DMS114 treated with DMSO at 0.1 percent for 48 hours (cell line): ENCODE data around the gene HIPK2.

ENCODE experiments used
- DNase-seq: peaks from one replicate; lab custom pipeline; 2025; ENCODE audit not compliant: unreplicated experiment; lab: John Stamatoyannopoulos, UW

The HIPK2 gene

DNA sequence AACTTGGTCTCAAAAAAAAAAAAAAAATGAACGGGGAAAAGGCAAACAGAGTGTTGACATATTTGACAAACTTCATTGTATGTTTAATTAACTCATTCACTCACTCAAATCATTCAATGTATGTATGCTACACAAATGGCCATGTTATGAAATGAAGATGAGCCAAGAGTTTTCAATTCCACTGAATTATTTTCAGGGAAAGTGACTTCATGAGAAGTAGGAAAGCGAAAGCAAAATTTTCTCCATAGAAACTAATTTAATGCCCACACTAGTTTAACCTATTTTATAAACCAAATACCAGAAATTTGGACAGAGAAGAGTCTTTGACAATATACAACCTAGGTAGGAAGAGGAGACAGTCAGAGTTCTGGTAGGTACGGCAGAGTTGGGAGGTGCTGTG is 119.5 kb downstream of the HIPK2 start:
- no peak for DNase-seq

DNA sequence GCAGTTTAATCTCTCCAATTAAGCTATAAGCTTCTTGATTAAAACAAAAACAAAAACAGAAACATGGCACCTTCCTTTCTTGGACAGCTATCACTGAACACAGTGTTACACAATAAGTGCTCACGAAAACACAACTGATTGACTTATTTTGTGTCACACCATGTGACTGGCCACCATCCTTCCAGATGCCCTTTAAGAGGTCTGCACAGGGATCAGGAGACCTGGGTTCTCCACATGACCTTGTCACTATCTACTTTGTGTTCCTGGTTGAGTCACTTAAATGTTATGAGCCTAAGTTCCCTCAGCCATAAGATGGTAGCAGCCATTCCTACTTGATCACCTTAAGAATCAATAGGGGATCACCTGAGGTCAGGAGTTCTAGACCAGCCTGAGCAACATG is 120.1 kb downstream of the HIPK2 start:
- DNase-seq = no peak

DNA sequence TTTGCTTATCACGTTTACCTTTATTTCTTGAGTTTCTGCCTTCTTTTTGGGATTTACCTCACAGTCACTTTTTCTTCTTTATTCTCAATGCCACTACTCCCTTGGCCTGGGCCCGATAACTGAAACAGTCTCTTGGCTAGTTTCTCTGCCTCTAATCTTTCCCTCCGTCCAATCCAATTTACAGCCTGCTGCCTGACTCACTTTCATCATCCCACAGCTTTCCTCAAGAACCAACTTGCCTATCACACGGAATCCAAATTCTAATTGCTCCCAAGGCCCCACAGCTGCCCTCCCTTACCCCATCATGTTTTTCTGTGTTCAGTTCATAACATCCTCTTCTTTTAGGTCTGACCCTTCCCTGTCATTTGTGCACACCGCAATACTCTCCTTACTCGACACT is 121.4 kb downstream of the HIPK2 start:
- DNase-seq = no peak

DNA sequence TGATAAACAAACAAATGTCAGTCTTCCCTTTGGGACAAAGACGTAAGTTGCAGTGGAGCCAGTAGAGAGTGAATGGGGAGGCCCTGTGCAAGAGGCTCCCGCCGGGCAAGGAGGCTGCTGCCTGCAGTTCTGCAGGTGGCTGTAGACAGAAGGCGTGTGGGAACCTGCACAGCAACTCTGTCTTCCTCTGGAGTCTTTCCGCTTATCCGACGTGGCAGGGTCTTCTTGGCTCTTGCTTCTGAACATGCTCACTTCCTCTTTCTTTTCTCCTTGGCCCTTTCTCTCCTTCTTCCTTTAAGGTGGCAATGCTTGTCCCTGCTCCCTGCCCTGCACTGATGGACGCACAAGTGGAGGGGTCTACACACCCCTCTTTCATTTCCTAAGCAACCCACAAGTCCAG is 122.5 kb downstream of the HIPK2 start:
- no peak for DNase-seq

DNA sequence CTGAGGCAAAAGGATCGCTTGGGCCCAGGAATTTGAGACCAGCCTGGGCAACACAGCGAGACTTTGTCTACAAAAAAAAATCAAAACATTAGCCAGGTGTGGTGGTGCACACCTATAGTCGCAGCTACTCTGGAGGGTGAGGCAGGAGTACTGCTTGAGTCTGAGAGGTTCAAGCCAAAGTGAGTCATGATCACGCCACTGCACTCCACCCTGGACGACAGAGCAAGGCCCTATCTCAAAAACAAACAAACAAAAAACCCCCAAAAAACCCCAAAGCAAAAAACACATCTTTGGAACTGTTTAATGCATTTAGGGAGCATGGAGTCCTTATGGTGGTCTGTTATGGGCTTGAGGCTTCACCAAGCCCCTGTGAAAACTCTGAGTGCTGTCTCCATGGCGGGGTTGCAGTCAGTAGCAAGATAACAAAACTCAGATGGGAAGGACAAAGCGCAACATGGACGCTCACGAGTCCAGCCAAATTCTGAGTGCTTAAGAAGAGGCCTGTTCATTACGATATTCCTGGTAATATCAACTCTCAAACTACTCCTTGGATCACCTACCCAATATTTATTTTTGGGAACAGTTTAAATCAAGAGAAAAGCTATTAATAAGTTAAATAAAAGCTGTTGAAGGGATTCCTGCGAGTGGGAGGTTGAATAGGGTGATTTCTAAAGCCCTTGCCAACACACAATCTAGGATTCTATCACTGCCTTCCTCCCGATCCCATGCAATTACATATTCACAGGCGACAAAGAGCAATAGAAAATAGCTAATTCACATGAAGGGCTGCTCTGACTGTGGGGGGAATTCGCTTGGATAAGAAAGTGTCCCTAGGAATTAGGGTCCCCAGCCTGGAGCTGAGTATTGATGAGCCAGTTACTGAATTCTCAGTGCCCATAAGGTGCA is 123.3 kb downstream of the HIPK2 start:
- no peak for DNase-seq

DNA sequence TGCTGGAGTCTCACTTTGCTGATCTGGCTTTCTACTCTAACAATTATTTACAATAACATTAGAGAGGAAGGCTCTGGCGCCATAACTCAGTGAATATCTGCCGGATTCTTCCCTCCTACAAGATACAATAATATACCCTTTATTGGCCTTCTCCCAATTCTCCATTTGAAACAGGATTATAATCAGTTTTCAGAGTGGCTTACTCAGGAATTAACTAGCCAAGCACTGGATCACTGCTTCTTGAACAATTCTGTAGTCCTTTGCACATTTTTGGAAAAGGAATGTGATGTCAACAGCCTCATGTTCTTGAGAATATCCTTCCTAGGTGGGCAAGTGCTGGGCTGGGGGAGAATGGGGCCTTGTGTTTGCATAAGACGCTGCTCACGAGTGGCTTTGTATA is 125.9 kb downstream of the HIPK2 start:
- no peak for DNase-seq

DNA sequence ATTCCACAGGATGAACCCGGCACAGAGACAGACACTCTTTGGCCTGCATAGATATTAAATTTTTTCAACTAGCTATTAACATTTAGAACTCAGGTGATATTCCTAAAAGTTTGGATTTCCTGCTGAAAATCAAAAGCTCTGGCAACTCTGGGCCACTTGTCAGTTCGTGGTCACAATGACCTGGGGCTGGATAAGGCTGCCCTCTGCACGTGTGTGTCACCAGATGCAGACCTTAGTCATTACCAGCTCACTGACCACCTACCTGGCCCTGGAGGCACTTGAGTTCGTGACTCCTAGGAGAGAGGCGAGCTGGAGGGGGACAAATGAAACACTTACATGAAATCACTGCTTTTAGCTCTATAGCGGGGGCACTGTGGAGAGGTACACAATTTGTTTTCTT is 126.5 kb downstream of the HIPK2 start:
- DNase-seq = no peak

DNA sequence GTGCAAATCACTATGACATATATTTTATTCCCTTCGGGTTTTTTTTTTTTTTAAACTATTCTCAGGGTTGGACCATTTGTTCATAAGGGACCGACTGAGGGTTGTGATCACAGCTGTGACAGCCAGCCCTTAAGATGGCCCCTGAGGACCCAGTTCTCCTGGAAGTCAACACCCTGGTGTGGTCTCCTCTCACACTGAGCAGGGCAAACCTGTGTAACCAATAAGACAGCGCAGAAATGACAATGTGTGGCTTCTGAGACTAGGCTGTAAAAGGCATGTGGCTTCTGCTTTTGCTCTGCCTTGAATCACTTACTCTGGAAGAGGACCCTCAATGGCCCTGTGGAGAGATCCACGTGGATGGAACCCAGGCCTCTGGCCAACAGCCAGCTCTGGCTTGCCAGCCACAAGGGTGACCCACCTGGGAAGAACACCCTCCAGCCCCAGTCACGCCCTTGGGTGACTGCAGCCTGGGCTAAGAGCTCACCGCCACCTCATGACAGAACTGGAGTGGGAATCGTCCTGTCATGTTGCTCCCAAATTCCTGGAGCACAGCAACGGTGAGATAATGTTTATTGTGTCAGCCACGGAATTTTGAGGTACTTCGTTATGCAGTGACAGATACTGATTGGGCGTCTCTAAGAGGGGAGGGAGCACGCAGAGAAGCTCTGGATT is 127.2 kb downstream of the HIPK2 start:
- no peak for DNase-seq

DNA sequence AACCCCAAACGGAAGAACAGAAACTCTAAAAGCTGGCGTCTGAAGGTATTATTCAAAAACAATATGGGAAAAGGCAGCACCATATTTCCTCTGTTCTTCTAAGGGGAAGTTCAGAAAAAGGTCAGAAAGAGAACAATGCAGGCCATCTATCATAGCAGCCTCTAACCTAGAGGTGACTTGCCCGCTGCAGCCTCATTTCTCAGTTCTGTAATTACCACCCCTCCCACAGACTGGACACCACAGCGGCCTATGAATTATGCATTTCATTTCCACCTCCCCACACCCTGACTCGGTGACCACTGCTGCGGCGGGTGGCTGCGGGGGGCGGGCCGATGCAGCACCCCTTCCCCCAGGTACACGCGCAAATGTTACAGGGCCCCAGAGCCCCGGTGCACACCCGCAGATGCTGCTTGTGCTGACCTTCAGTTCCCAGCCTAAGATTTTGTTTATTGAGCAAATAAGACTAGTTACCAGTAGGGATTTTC is 128.8 kb downstream of the HIPK2 start:
- DNase-seq = no peak

DNA sequence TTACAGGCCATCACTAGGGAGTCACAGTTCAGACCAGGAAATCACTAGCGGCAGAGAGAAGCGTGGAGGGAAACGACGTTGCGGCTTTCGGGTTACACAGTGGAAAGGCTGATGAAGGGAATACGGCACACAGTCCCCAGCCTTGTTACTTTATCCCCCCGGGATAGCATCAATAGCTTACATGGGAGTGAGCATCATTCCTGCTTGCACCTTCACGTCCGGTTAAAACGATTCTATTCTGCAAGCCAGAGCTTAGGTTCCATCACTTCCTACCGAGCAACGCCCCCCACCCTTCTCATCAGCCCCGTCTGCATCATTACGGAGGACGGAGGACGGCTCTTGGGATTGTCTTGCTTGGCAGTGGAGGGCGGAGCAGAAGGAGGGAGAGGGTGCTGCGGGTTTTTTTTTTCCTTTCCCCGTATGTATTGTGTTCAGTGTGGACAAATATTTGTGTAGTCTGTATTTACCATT is 129.4 kb downstream of the HIPK2 start:
- DNase-seq = no peak

DNA sequence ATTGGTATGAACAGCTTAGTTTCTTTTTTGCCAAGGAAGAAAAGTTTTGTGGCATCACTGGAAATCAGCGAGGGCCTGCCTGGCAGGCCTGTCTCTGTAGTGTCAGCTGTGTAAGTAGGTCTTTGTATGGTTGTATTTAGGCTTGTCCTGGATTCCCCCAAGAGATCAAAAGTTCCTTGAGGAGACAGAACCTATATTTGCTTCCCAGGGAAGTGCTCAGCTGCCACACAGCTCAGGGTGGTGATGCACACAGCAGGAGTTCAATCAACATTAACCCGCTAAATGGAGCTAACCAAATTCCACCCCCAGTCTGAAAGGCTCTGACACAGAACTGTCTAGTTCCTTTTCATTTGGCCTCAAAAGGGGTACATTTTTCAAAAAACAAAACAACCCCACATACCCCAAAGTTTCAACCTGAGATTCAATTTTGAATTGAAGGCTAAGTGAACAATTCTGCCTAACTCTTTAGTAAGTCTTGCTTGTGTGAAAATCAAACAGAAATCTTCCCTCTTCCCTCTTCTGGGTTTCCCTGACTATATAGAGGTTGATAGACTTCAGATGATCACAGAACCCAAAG is 129.9 kb downstream of the HIPK2 start:
- DNase-seq = no peak

DNA sequence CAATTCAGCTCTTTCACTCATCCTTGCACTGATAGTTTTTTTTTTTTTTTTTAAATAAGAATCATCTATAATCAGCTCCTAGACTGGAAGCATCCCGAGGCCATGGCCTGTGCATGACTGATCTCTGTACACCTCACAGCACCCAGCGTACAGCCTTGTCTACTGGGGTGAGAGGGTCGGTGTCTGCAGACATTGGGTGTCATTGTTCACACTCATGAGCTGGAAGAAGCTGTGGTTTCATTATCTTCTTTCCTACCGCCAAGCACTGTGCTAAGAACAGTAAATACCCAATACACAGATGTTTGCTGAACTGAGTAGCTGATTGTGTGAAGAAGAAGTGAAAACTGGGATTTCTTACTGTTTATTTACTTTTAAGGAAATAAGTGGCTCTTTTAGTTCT is 130.7 kb downstream of the HIPK2 start:
- DNase-seq = no peak

DNA sequence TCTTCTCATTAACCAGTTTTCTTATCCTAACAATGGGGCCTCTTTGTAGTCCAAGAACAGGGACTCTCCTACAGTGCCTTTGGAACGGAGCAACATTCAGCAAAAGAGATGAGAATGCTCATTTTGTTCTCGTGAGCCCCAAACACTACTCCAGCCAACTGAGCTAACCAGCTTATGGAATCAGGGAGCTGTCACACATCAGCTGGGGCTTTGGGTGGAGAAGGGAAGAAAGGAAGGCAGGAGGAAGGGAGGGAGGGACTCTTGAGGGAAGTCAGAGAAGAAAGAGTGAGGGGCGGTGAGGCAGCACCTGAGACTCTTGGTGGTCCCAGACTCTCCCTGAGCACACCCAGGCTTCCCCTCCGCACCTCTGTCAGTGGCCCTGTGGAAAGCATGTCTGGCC is 131.2 kb downstream of the HIPK2 start:
- DNase-seq = no peak

DNA sequence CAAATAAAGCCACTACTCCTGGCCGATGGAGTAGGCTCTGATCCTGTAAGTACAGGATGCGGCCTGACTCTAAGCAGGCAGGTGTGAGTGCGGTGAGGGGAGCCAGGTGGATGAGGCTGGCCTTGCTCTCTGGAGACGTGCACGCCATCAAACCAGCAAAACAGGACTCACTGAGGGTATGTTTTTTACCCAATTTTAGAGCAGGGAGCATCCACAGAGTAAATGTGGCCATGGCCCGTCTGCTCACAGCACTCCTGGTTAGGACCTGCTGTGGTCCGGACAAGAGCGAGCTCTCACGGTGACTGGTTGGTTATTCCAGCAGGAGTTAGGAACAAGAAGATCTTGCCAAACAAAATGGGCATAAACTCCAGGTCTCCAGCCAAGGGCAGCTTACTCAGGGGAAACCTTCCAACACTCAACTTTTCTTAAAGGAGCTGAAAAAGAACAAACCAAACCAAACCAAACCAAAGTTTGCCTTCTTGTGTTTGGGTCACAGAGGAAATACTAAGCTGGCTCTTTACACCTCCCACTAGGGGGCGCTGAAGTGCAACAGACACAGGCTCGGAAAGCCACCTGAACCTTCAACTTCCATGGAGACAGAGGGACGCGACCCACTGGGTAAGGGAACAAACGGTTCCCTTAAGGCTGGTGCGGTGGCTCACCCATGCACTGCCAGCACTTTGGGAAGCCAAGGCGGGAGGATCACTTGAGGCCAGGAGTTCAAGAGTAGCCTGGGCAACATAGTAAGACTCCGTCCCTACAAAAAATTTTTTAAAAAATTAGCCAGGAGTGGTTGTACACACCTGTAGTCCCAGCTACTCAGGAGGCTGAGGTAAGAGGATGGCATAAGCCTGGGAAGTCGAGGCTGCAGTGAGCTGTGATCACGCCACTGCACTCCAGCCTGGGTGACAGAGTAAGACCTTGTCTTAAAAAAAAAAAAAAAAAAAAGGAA is 131.9 kb downstream of the HIPK2 start:
- peak; percentile 23 for DNase-seq

DNA sequence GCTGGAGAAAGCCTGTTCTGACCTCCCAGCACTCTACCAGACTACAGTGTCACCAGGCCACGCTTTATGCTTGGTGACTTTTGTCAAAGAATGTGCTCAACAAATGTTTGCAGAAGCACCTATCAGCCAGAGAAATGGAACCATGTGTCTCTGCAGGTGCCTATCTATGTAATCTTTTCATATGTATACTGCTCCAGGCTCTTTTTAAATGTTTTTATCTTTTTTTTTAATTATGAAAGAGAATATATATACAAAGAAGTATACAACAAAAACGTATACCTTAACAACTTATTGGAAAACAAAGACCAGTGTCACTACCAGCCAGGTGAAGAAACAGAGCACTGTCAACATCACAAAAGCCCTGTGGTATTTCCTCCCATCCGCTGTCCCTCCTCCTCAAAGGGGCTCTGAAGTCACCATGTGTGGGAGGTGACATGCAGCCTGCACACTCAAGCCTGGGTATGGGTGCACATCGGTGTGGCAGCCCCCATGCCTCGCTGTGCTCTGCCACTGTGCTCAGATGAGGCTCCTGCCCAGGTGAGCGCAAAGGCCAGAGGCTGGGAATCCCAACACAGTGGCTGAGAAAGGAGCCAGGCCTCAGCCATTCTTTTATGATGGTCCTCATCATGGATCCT is 133.7 kb downstream of the HIPK2 start:
- DNase-seq = no peak

DNA sequence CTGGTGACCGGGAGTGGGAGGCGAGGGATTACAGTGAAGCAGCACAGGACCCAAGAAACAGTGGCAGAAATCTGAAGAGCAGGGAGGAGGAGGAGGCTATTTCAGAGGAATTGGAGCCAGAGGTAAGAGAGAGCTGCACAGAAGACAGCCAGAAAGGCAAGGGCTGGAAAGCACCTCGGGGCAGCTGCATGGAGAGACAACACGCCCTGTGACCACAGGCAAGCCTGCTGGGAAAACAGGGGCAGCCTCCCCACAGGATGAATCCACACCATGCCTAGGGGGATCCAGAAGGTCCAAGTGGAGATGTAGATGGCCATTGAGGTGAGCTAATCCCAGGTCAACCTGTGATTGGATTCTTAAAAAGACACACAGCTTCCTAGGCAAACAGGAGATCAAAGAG is 135.5 kb downstream of the HIPK2 start:
- DNase-seq = no peak

DNA sequence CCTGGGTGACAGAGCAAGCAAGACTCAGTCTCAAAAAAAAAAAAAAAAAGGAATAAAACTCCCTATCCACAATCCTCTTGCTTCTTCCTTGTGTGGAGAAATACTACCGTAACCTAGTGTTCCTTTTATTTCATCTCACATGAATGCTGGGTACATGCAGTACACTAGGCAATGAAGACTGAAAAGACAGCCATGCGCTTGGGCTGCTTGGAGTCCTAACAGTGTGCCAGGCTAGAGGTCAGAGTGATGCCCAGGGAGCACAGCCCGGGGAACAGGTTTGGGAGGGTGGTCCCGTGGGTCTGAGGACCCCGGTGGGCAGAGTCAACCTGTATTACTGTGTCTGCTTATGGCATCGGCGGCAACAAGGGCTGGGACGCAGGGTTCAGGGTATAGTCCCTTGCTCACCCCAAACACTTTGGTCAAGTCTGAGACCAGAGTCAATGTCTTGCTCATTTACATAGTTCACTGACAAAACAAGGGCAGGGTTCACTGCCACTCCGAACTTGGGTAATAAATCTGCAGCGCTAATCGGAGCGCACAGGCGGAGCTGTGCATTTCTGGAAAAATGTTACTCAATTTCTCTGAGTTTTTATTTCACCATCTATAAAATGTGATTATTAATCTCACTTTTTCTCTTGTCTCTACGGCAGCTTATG is 136.3 kb downstream of the HIPK2 start:
- no peak for DNase-seq

DNA sequence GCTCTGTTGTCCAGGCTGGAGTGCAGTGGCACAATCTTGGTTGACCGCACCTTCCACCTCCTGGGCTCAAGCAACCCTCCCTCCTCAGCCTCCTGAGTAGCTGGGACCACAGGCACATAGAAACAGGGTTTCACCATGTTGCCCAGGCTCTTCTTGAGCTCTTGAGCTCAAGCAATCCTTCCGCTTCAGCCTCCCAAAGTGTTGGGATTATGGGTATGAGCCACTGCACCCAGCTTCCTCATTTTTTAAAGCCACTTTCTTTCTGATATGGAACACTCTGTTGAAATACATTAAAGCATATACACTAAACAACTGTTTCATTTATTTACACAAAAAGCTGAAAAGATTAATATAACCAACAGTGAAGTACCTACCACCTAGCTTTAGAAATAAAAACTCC is 137.1 kb downstream of the HIPK2 start:
- DNase-seq = no peak

DNA sequence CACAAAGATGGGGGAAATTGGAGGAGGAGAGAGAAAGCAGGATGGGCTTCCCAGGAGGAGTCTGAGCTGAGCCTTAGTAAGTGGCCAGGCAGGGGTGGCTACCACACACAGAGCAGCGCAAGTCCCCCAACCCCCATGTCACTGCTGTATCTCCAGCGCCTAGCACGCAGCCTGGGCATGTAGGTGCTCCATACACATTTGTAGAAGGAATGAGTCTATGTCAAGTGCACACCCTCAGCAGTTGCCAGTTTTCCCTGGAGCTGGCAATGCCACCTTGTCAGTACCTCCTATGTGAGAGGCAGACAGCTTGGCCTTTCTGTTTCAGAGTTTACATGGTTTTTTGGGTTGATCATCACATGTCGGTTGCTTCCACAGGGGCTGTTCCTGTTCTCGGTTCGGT is 138.2 kb downstream of the HIPK2 start:
- no peak for DNase-seq
